ENCODE results near the gene RCL1. TPM values are rescaled to one million over a fixed set of nuclear protein-coding genes. Genes with fewer than 3 reads are reported as not detected.
A peak's percentile ranks its signal among the peaks of the same experiment; 100 is the strongest.

RCL1 gene
- total and polyA plus RNA-seq, 2 of the 13 experiments (the other 11 are each of a cell fraction or from before 2014, with no cell fraction given) = 22.3 to 31.6 TPM

DNA sequence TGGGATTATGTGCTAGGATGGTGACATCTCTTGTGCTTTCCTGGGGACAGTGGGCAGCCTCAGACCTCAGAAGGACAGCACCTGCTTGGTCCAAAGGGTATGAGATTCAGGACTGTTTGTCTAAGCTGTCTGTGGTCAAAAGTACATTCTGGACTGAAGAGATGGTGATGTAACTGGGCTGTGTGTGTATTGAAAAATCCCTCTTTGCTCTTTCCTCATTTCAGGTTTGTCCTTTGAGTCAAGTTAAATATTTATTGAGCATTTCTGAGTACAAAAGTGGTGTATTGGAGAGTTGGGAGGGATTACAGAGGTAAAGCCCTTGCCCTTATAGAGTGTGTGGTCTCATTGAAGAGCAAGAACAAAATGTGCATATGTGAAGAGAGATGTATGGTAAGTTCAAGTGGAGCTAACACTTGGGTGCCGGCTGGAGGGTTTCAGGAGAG lies 46.7 kb downstream of the RCL1 start (continued):
- TF ChIP-seq, protein P1, sequence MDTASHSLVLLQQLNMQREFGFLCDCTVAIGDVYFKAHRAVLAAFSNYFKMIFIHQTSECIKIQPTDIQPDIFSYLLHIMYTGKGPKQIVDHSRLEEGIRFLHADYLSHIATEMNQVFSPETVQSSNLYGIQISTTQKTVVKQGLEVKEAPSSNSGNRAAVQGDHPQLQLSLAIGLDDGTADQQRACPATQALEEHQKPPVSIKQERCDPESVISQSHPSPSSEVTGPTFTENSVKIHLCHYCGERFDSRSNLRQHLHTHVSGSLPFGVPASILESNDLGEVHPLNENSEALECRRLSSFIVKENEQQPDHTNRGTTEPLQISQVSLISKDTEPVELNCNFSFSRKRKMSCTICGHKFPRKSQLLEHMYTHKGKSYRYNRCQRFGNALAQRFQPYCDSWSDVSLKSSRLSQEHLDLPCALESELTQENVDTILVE (CRISPR knock-in tag; IDR thresholded peaks at IDR 0.05) = peak; percentile 85; the same call in 1 of the 2 replicates
- TF ChIP-seq SPEN (CRISPR knock-in tag; IDR thresholded peaks at IDR 0.05; ENCODE audit: low read depth) = peak; percentile 85; the same call in 1 of the 2 replicates
- TF ChIP-seq ATF3 (CRISPR knock-in tag; IDR thresholded peaks at IDR 0.05) = peak; percentile 96
- TF ChIP-seq TP53 (CRISPR knock-in tag; conservative IDR thresholded peaks at IDR 0.05) = no peak
- TF ChIP-seq ZNF660 (CRISPR knock-in tag; IDR thresholded peaks at IDR 0.05; ENCODE audit: borderline replicate concordance, low read depth) = no peak
- peak; percentile 96 for TF ChIP-seq RXRB (CRISPR knock-in tag; IDR thresholded peaks at IDR 0.05; ENCODE audit: borderline replicate concordance)
- TF ChIP-seq EEA1 (CRISPR knock-in tag; IDR thresholded peaks at IDR 0.05; ENCODE audit: borderline replicate concordance) = no peak
- TF ChIP-seq SP1 (IDR thresholded peaks at IDR 0.05) = no peak
- TF ChIP-seq SP1 (CRISPR knock-in tag; IDR thresholded peaks at IDR 0.05) = no peak
- peak; percentile 72 for TF ChIP-seq MXD4 (CRISPR knock-in tag; IDR thresholded peaks at IDR 0.05)
- TF ChIP-seq HMGXB3 (CRISPR knock-in tag; IDR thresholded peaks at IDR 0.05; ENCODE audit: borderline replicate concordance) = 0 out of 2 replicates have a peak, but pooled peaks have one; percentile 51
- TF ChIP-seq FOSL1 (CRISPR knock-in tag; IDR thresholded peaks at IDR 0.05; ENCODE audit: borderline replicate concordance) = peak; percentile 82; the same call in 1 of the 2 replicates
- TF ChIP-seq, protein P2, sequence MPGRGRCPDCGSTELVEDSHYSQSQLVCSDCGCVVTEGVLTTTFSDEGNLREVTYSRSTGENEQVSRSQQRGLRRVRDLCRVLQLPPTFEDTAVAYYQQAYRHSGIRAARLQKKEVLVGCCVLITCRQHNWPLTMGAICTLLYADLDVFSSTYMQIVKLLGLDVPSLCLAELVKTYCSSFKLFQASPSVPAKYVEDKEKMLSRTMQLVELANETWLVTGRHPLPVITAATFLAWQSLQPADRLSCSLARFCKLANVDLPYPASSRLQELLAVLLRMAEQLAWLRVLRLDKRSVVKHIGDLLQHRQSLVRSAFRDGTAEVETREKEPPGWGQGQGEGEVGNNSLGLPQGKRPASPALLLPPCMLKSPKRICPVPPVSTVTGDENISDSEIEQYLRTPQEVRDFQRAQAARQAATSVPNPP (CRISPR knock-in tag; IDR thresholded peaks at IDR 0.05) = peak; percentile 23; the same call in 1 of the 2 replicates
- no peak for TF ChIP-seq CCAR2 (optimal IDR thresholded peaks at IDR 0.05; ENCODE audit: low read depth, low read length)
- TF ChIP-seq ZNF256 (CRISPR knock-in tag; conservative IDR thresholded peaks at IDR 0.05) = no peak
- peak; percentile 73 for TF ChIP-seq ZNF605 (CRISPR knock-in tag; IDR thresholded peaks at IDR 0.05)
- TF ChIP-seq GATAD1 (CRISPR knock-in tag; IDR thresholded peaks at IDR 0.05) = peak; percentile 64
- no peak for TF ChIP-seq ZNF513 (CRISPR knock-in tag; conservative IDR thresholded peaks at IDR 0.05)
- 0 out of 2 replicates have a peak, but pooled peaks have one; percentile 34 for TF ChIP-seq KDM3A (CRISPR knock-in tag; IDR thresholded peaks at IDR 0.05; ENCODE audit: low read depth)
- no peak for TF ChIP-seq NFATC3 (CRISPR knock-in tag; IDR thresholded peaks at IDR 0.05)
- no peak for TF ChIP-seq ZBTB7A (CRISPR knock-in tag; IDR thresholded peaks at IDR 0.05)
- peak; percentile 77; the same call in 1 of the 2 replicates for TF ChIP-seq ZFP36L1 (CRISPR knock-in tag; IDR thresholded peaks at IDR 0.05)

Data from HepG2 (cell line).